Endodermal cell (in vitro differentiated cells): Measurements from ENCODE around the gene CDC26. TPM values are rescaled to one million over a fixed set of nuclear protein-coding genes. Genes with fewer than 3 reads are reported as not detected.

ENCODE experiments used
- DNase-seq: peaks from one replicate; pipeline ENCODE4 v3.0.0-alpha.2; 2017
- H3K27ac ChIP-seq: 2 replicates; pipeline ENCODE4 v1.5.1; 2013; ENCODE audit warnings: mild to moderate bottlenecking, low read depth, low read length, moderate library complexity
- H3K27me3 ChIP-seq: 2 replicates; pipeline ENCODE4 v1.6.1; 2013; ENCODE audit warnings: mild to moderate bottlenecking, low read length, moderate library complexity; ENCODE audit not compliant: insufficient read depth, control insufficient read depth, poor library complexity, severe bottlenecking
- H3K36me3 ChIP-seq: 2 replicates; pipeline ENCODE4 v1.7.0; 2013; ENCODE audit warnings: mild to moderate bottlenecking, low read length, moderate library complexity; ENCODE audit not compliant: control insufficient read depth, insufficient read depth
- H3K4me1 ChIP-seq: one replicate; pipeline ENCODE4 v1.7.0; 2013; ENCODE audit warnings: low read length; ENCODE audit not compliant: control insufficient read depth, insufficient read depth
- H3K4me3 ChIP-seq: 2 replicates; pipeline ENCODE4 v1.5.1; 2013; ENCODE audit warnings: mild to moderate bottlenecking, low read length, moderate library complexity
- H3K9ac ChIP-seq: 2 replicates; pipeline ENCODE4 v1.6.1; 2013; ENCODE audit warnings: mild to moderate bottlenecking, low read length, moderate library complexity; ENCODE audit not compliant: poor library complexity, severe bottlenecking; ENCODE audit errors: extremely low read depth
- H3K9me3 ChIP-seq: 2 replicates; pipeline ENCODE4 v1.6.1; 2013; ENCODE audit warnings: mild to moderate bottlenecking, low read length, moderate library complexity; ENCODE audit not compliant: control insufficient read depth
- H3K27ac Mint-ChIP-seq: 2 replicates; pipeline ENCODE4 v1.8.0; 2020; ENCODE audit warnings: mixed read lengths
- H3K27me3 Mint-ChIP-seq: 2 replicates; pipeline ENCODE4 v1.8.0; 2021; ENCODE audit warnings: mild to moderate bottlenecking, mixed read lengths; ENCODE audit not compliant: insufficient read depth
- H3K36me3 Mint-ChIP-seq: 2 replicates; pipeline ENCODE4 v1.8.0; 2020; ENCODE audit warnings: low read depth, mixed read lengths
- H3K4me1 Mint-ChIP-seq: 2 replicates; pipeline ENCODE4 v1.8.0; 2020; ENCODE audit warnings: mixed read lengths
- H3K4me3 Mint-ChIP-seq: 2 replicates; pipeline ENCODE4 v1.8.0; 2020; ENCODE audit warnings: mild to moderate bottlenecking, moderate library complexity, mixed read lengths
- H3K9me3 Mint-ChIP-seq: 2 replicates; pipeline ENCODE4 v1.8.0; 2020; ENCODE audit warnings: mild to moderate bottlenecking, mixed read lengths
- WGBS, 2 experiments: methylation state at CpG; one replicate each; pipeline versions ENCODE4 v1.1.5 to v1.1.7; 2013; ENCODE audit warnings: missing lambda C conversion rate in 2 of 2, mixed read lengths in 1 of 2; ENCODE audit not compliant: insufficient coverage in 1 of 2, insufficient read length in 1 of 2; 5-methylcytosine and 5-hydroxymethylcytosine counted together
- total RNA-seq, 2 donors: library from RNA; stranded (reverse); fragmentation: NEBNext Ultra II Directional in 1 of 2; extraction: Animal tissue kit (Norgen Biotek cat#: 25700) in 1 of 2; gene quantifications; 2 replicates in 1 of 2; 3 replicates in 1 of 2; pipeline ENCODE4 v1.2.1, GENCODE V29; 2021
- TF ChIP-seq, protein P1 (sequence below): fragments of 200-600 bp; sonication (generic); conservative IDR thresholded peaks from 2 replicates; pipeline ENCODE4 v1.5.0; 2021; ENCODE audit warnings: antibody characterized with exemption, mild to moderate bottlenecking

The CDC26 gene
- total RNA-seq, 2 donors from 2014 or later: 34.7 to 39.7 TPM

DNA sequence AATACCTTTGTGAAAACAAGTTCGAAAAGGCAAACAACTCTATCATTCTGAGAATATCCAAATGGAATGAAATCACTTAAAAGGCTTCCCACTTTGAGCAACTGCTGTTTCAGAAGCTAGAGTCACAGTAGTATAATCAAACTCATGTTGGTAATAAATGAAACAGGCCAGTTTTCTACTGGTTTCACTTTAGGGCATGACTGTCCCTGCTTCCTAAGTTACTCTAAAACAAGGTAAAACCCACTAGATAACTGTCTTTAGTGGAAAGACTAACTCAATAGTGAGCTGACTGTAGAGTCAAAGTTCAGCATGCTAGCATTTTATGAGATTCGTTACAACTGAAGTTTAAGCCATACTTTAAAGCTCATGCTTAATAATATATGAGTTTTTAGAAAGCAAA, 6.0 kb downstream of the CDC26 start:
- Histone ChIP-seq H3K27me3 (no peaks in the 10 kb centered on the region), H3K4me1 (no peaks in the 10 kb centered on the region), H3K36me3 (peaks cover 54% of the 10 kb centered on the region), H3K27ac (no peak overlapping the region), H3K9me3 (no peaks in the 10 kb centered on the region), H3K9ac (no peak overlapping the region), H3K4me3 (no peak overlapping the region)
- no peak overlapping the region for H3K27ac Mint-ChIP-seq
- WGBS, 2 experiments: 92 to 93% methylated on average over 2 of the region's 2 CpGs
- no peaks in the 10 kb centered on the region for H3K9me3 Mint-ChIP-seq
- TF ChIP-seq, protein P1, sequence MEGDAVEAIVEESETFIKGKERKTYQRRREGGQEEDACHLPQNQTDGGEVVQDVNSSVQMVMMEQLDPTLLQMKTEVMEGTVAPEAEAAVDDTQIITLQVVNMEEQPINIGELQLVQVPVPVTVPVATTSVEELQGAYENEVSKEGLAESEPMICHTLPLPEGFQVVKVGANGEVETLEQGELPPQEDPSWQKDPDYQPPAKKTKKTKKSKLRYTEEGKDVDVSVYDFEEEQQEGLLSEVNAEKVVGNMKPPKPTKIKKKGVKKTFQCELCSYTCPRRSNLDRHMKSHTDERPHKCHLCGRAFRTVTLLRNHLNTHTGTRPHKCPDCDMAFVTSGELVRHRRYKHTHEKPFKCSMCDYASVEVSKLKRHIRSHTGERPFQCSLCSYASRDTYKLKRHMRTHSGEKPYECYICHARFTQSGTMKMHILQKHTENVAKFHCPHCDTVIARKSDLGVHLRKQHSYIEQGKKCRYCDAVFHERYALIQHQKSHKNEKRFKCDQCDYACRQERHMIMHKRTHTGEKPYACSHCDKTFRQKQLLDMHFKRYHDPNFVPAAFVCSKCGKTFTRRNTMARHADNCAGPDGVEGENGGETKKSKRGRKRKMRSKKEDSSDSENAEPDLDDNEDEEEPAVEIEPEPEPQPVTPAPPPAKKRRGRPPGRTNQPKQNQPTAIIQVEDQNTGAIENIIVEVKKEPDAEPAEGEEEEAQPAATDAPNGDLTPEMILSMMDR: no peak
- no peak for DNase-seq
- peaks cover 49% of the 10 kb centered on the region for H3K36me3 Mint-ChIP-seq
- no peaks in the 10 kb centered on the region for H3K27me3 Mint-ChIP-seq
- peaks cover 4% of the 10 kb centered on the region for H3K4me1 Mint-ChIP-seq
- no peak overlapping the region for H3K4me3 Mint-ChIP-seq

DNA sequence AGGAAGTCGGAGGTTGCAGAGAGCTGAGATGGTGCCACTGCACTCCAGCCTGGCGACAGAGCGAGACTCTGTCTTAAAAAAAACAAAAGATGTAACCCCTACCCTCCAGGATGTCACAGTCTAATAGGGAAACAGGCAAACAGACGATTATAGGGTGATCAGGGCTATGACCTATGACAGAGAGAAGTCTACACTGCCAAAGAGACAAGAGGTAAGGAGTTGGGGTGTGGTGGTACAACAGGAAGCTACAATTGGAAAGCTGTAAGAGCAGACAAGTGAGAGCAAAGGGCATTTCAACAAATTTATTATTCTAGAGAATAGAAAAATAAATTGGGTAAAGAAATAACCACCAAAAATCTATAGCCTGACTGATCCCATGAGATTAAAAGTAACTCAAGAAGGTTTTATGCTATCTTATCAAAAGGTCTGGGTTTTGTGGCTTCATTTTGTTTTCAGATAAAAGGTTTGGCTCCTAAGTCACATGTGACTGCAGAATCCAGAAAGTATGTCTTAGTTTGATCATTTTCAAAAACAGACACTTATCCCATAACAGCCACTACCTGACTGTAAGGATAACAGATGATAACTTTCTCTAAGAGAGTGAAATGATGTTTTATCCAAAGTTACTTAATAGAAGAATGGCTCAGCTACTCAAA, 7.3 kb downstream of the CDC26 start:
- WGBS, 2 experiments: 82 to 94% methylated on average over 3 to 4 of the region's 4 CpGs
- Histone ChIP-seq H3K27ac (no peak overlapping the region), H3K4me3 (no peak overlapping the region), H3K9ac (no peak overlapping the region), H3K36me3 (peaks cover 50% of the 10 kb centered on the region), H3K9me3 (no peaks in the 10 kb centered on the region), H3K27me3 (no peaks in the 10 kb centered on the region), H3K4me1 (no peaks in the 10 kb centered on the region)
- DNase-seq: no peak
- Mint-ChIP-seq H3K27ac (no peak overlapping the region), H3K4me3 (no peak overlapping the region), H3K4me1 (no peaks in the 10 kb centered on the region), H3K9me3 (no peaks in the 10 kb centered on the region), H3K27me3 (no peaks in the 10 kb centered on the region), H3K36me3 (peaks cover 45% of the 10 kb centered on the region)
- TF ChIP-seq, protein P1: no peak

GRCh38 chr9:113266174-113266573, 9.2 kb downstream of the CDC26 start:
- Histone ChIP-seq H3K27me3 (no peaks in the 10 kb centered on the region), H3K36me3 (peaks cover 43% of the 10 kb centered on the region), H3K9me3 (no peaks in the 10 kb centered on the region), H3K4me3 (no peak overlapping the region), H3K4me1 (no peaks in the 10 kb centered on the region), H3K9ac (no peak overlapping the region), H3K27ac (no peak overlapping the region)
- Mint-ChIP-seq H3K4me3 (no peak overlapping the region), H3K27ac (no peak overlapping the region), H3K36me3 (peaks cover 47% of the 10 kb centered on the region), H3K27me3 (no peaks in the 10 kb centered on the region), H3K9me3 (no peaks in the 10 kb centered on the region), H3K4me1 (no peaks in the 10 kb centered on the region)
- WGBS, 2 experiments: 89 to 93% methylated on average over 3 of the region's 3 CpGs
- TF ChIP-seq, protein P1: no peak
- no peak for DNase-seq
